A673 (cell line): Measurements from ENCODE around the gene MRE11.

Source experiments
- EZH2 ChIP-seq: fragments of 200-600 bp; sonication (generic); IDR thresholded peaks from 2 replicates; pipeline ENCODE4 v1.6.1; 2017; ENCODE audit warnings: borderline replicate concordance, low read depth, mild to moderate bottlenecking, mixed read lengths, antibody characterized with exemption, low read length; ENCODE audit not compliant: poor library complexity, severe bottlenecking
- TF ChIP-seq, protein P1 (sequence below): fragments of 300-800, 200-600 bp; sonication (generic); conservative IDR thresholded peaks from 2 replicates; pipeline ENCODE4 v1.5.1; 2017; ENCODE audit warnings: low read depth, mild to moderate bottlenecking, antibody characterized with exemption, low read length, moderate library complexity, mixed read lengths

DNA sequence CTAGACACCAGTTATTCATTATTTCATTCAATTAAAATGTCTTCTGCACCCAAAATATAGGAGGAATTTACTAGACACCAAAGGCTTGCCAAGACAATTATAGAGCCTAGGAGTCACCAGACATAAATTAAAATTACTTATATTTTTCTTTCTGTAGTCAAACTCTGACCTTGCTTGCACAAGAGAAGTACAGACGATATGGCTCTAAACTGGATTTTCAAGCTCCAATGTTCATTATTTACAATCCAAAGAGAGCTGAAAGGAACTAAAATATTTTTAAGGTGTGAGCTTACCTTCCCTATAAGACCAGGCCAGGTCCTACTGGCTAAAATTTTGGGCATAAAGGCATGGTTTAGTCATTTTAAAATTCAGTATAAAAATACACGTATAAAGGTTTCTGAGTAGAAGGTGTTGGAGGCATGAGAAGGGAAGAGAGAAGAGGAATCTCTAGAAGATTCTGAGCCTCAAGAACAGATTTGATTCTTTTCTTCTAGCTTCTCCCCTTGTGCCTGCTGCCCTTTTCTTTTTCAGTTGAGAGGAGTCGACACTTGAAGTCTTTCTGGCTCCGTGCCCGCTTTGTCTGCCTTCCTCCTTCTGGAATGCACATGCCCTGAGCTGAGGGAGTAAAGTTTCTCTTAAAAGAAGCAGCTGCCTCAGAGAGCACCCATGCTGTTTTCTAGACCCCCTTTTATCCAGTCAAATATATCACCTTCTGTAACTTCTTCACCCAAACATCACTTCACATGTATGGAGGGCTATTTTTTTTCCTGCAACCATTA, 32.1 kb upstream of the MRE11 start:
- TF ChIP-seq, protein P1, sequence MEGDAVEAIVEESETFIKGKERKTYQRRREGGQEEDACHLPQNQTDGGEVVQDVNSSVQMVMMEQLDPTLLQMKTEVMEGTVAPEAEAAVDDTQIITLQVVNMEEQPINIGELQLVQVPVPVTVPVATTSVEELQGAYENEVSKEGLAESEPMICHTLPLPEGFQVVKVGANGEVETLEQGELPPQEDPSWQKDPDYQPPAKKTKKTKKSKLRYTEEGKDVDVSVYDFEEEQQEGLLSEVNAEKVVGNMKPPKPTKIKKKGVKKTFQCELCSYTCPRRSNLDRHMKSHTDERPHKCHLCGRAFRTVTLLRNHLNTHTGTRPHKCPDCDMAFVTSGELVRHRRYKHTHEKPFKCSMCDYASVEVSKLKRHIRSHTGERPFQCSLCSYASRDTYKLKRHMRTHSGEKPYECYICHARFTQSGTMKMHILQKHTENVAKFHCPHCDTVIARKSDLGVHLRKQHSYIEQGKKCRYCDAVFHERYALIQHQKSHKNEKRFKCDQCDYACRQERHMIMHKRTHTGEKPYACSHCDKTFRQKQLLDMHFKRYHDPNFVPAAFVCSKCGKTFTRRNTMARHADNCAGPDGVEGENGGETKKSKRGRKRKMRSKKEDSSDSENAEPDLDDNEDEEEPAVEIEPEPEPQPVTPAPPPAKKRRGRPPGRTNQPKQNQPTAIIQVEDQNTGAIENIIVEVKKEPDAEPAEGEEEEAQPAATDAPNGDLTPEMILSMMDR = no peak
- no peak for TF ChIP-seq EZH2
